ENCODE data around the gene TTC38.

The TTC38 gene

DNA sequence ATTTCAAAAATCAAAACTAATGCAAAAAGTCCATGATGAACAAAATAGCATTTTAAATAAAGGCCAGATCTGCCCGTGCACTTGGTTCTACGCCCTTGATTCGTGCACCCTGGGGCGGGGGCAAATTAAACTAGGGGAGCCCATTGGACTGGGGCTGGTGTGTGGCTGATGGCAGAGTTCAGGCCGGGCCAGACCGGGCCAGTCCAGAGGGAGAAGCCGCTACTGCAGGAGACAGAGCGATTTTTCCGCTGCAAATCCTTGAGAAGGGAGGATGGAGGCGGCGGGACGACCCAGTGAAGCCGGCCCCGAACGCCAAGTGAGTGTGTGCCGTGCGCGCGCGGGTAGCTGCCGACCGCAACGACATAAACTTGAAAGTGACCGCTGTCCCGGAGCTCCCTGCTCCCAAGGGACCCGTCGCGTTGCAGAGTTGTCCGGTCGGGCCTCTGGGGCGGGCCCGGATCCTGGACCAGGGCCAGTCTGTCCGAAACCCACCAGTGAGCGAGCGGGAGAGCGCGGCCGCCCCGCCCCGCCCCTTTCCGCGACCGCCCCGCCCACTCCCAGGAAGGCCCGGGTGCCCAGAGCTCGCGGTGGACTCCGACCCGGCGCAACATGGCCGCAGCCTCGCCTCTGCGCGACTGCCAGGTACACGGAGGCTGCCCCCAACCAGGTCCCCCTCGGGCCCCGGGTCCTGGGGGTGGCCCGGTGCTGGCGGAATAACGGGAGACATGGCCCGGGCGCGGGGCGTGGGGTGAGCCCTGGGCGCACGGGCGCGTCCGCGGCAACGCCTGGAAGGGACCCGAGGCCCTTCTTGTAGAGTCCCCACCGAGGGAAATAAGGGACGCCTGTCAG lies at the start of gene TTC38:
TSS of gene TTC38 (plus strand) at position 578 of the 849 bp plus-strand sequence. CDS start at position 610, 32 bp downstream.
- H3K27ac ChIP-seq (ENCODE audit: low read depth in 2 of 2, low read length in 2 of 2) = peak within 1 kb of the TSS; percentile 89 to 93
- H3K9me3 ChIP-seq (ENCODE audit: control insufficient read depth in 2 of 2, low read length in 2 of 2) = no peaks in the 10 kb centered on the region
- H3K9ac ChIP-seq (ENCODE audit: low read depth in 1 of 2, low read length in 2 of 2) = peak within 1 kb of the TSS; percentile 84 to 92
- H3K36me3 ChIP-seq (ENCODE audit: control insufficient read depth in 2 of 2, insufficient read depth in 2 of 2, low read length in 2 of 2) = peaks cover 5 to 12% of the 10 kb centered on the region in 2 donors
- peaks cover 17 to 39% of the 10 kb centered on the region in 2 donors for H3K4me1 ChIP-seq (ENCODE audit: control insufficient read depth in 2 of 2, insufficient read depth in 2 of 2, low read length in 2 of 2)
- peak within 1 kb of the TSS; percentile 93 to 97 for H3K4me3 ChIP-seq (ENCODE audit: low read length in 2 of 2)
- no peaks in the 10 kb centered on the region for H3K27me3 ChIP-seq (ENCODE audit: control insufficient read depth in 2 of 2, insufficient read depth in 2 of 2, low read length in 2 of 2)

DNA sequence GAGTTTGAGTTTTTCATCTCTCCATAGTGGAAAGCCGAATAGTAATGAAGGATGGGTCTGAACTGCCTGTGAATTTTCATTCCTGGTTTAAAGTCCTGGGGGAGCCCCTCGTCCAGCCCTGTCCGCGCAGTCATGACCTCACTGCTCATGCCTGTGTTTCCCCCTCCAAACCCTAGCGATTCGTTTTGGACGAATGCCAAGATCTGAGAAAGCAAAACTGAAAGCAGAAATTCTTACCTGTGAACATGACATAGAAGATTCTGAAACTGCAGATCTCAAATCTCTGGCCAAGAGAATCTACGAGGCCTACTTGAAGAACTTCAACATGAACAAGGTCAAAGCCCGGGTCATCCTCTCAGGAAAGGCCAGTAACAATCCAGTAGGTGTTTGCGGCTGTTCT lies 48.2 kb upstream of the TTC38 start:
- Histone ChIP-seq H3K9me3 (ENCODE audit: control insufficient read depth in 2 of 2, low read length in 2 of 2) (no peaks in the 10 kb centered on the region), H3K4me1 (ENCODE audit: control insufficient read depth in 2 of 2, insufficient read depth in 2 of 2, low read length in 2 of 2) (no peaks in the 10 kb centered on the region), H3K4me3 (ENCODE audit: low read length in 2 of 2) (no peak overlapping the region), H3K36me3 (ENCODE audit: control insufficient read depth in 2 of 2, insufficient read depth in 2 of 2, low read length in 2 of 2) (peaks cover 36 to 66% of the 10 kb centered on the region in 2 donors), H3K9ac (ENCODE audit: low read depth in 1 of 2, low read length in 2 of 2) (no peak overlapping the region), H3K27ac (ENCODE audit: low read depth in 2 of 2, low read length in 2 of 2) (no peak overlapping the region), H3K27me3 (ENCODE audit: control insufficient read depth in 2 of 2, insufficient read depth in 2 of 2, low read length in 2 of 2) (no peaks in the 10 kb centered on the region)

- Histone ChIP-seq H3K4me3 (ENCODE audit: low read length in 2 of 2) (no peak overlapping the region), H3K4me1 (ENCODE audit: control insufficient read depth in 2 of 2, insufficient read depth in 2 of 2, low read length in 2 of 2) (no peaks in the 10 kb centered on the region), H3K9me3 (ENCODE audit: control insufficient read depth in 2 of 2, low read length in 2 of 2) (no peaks in the 10 kb centered on the region), H3K27ac (ENCODE audit: low read depth in 2 of 2, low read length in 2 of 2) (no peak overlapping the region), H3K36me3 (ENCODE audit: control insufficient read depth in 2 of 2, insufficient read depth in 2 of 2, low read length in 2 of 2) (peaks cover 35 to 64% of the 10 kb centered on the region in 2 donors), H3K9ac (ENCODE audit: low read depth in 1 of 2, low read length in 2 of 2) (no peak overlapping the region), H3K27me3 (ENCODE audit: control insufficient read depth in 2 of 2, insufficient read depth in 2 of 2, low read length in 2 of 2) (no peaks in the 10 kb centered on the region)
Observed at GRCh38 chr22:46220921-46221320, 46.9 kb upstream of the TTC38 start.

DNA sequence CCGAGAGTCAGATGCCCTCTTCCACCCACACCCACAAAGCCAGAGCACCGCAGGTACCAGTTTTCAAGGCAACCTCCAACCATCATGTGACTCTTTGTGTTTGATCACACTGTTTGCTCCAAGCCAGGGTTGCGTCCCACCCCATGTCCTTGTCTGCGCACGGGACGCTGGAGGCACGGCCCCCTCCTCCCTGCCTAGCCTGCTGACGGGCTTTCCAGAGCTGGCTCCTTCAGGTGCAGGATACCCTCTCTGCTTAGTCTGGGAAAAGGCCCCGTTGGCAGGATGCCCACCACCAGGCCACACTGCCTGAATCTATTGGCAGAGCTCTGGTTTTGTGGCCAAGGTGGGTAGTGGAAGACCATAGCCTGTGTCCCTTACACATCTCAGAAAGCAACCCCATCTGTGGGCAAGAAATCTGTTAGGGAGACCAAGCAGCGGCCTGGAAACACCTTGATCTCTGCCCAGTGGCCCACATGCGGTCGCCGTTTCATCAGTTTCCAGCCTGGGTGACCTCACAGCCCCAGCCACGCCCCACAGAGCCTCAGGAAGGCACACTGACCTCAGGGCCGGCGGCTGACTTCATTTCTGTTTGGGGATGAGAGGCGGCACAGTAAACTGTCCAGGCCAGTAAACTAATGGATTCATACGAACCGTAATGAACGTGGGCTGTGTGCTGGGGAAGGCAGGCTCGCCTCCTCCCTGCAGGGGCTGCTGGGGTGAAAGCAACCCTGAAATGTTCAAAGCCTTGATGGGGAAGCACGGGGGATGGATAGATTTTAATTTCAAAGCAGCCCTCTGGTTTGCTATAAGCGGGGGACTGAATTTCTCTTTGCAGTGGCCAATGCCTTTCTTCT lies 43.5 kb upstream of the TTC38 start:
- no peak overlapping the region for H3K4me3 ChIP-seq (ENCODE audit: low read length in 2 of 2)
- H3K9me3 ChIP-seq (ENCODE audit: control insufficient read depth in 2 of 2, low read length in 2 of 2) = no peaks in the 10 kb centered on the region
- H3K27me3 ChIP-seq (ENCODE audit: control insufficient read depth in 2 of 2, insufficient read depth in 2 of 2, low read length in 2 of 2) = no peaks in the 10 kb centered on the region
- no peaks in the 10 kb centered on the region for H3K4me1 ChIP-seq (ENCODE audit: control insufficient read depth in 2 of 2, insufficient read depth in 2 of 2, low read length in 2 of 2)
- H3K27ac ChIP-seq (ENCODE audit: low read depth in 2 of 2, low read length in 2 of 2) = no peak overlapping the region
- no peak overlapping the region for H3K9ac ChIP-seq (ENCODE audit: low read depth in 1 of 2, low read length in 2 of 2)
- H3K36me3 ChIP-seq (ENCODE audit: control insufficient read depth in 2 of 2, insufficient read depth in 2 of 2, low read length in 2 of 2) = peaks cover 18 to 49% of the 10 kb centered on the region in 2 donors

GRCh38 chr22:46224898-46225290 lies 42.9 kb upstream of the TTC38 start:
- Histone ChIP-seq H3K4me3 (ENCODE audit: low read length in 2 of 2) (no peak overlapping the region), H3K4me1 (ENCODE audit: control insufficient read depth in 2 of 2, insufficient read depth in 2 of 2, low read length in 2 of 2) (no peaks in the 10 kb centered on the region), H3K27ac (ENCODE audit: low read depth in 2 of 2, low read length in 2 of 2) (no peak overlapping the region), H3K27me3 (ENCODE audit: control insufficient read depth in 2 of 2, insufficient read depth in 2 of 2, low read length in 2 of 2) (no peaks in the 10 kb centered on the region), H3K36me3 (ENCODE audit: control insufficient read depth in 2 of 2, insufficient read depth in 2 of 2, low read length in 2 of 2) (peaks cover 12 to 45% of the 10 kb centered on the region in 2 donors), H3K9me3 (ENCODE audit: control insufficient read depth in 2 of 2, low read length in 2 of 2) (no peaks in the 10 kb centered on the region), H3K9ac (ENCODE audit: low read depth in 1 of 2, low read length in 2 of 2) (no peak overlapping the region)

- no peaks in the 10 kb centered on the region for H3K9me3 ChIP-seq (ENCODE audit: control insufficient read depth in 2 of 2, low read length in 2 of 2)
- no peaks in the 10 kb centered on the region for H3K4me1 ChIP-seq (ENCODE audit: control insufficient read depth in 2 of 2, insufficient read depth in 2 of 2, low read length in 2 of 2)
- H3K27ac ChIP-seq (ENCODE audit: low read depth in 2 of 2, low read length in 2 of 2) = no peak overlapping the region
- no peaks in the 10 kb centered on the region for H3K27me3 ChIP-seq (ENCODE audit: control insufficient read depth in 2 of 2, insufficient read depth in 2 of 2, low read length in 2 of 2)
- H3K4me3 ChIP-seq (ENCODE audit: low read length in 2 of 2) = no peak overlapping the region
- H3K9ac ChIP-seq (ENCODE audit: low read depth in 1 of 2, low read length in 2 of 2) = no peak overlapping the region
- peaks cover 12 to 39% of the 10 kb centered on the region in 2 donors for H3K36me3 ChIP-seq (ENCODE audit: control insufficient read depth in 2 of 2, insufficient read depth in 2 of 2, low read length in 2 of 2)
Observed at GRCh38 chr22:46225631-46226030, 42.2 kb upstream of the TTC38 start.

- no peaks in the 10 kb centered on the region for H3K27me3 ChIP-seq (ENCODE audit: control insufficient read depth in 2 of 2, insufficient read depth in 2 of 2, low read length in 2 of 2)
Observed at GRCh38 chr22:46226577-46226976, 41.2 kb upstream of the TTC38 start.

GRCh38 chr22:46229701-46230100 lies 38.1 kb upstream of the TTC38 start:
- no peaks in the 10 kb centered on the region for H3K9me3 ChIP-seq (ENCODE audit: control insufficient read depth in 2 of 2, low read length in 2 of 2)
- H3K27ac ChIP-seq (ENCODE audit: low read depth in 2 of 2, low read length in 2 of 2) = no peak overlapping the region
- H3K36me3 ChIP-seq (ENCODE audit: control insufficient read depth in 2 of 2, insufficient read depth in 2 of 2, low read length in 2 of 2) = peaks cover 27 to 30% of the 10 kb centered on the region in 2 donors
- H3K9ac ChIP-seq (ENCODE audit: low read depth in 1 of 2, low read length in 2 of 2) = no peak overlapping the region
- no peaks in the 10 kb centered on the region for H3K27me3 ChIP-seq (ENCODE audit: control insufficient read depth in 2 of 2, insufficient read depth in 2 of 2, low read length in 2 of 2)
- no peak overlapping the region for H3K4me3 ChIP-seq (ENCODE audit: low read length in 2 of 2)
- no peaks in the 10 kb centered on the region for H3K4me1 ChIP-seq (ENCODE audit: control insufficient read depth in 2 of 2, insufficient read depth in 2 of 2, low read length in 2 of 2)

More at GRCh38 chr22:46226577-46226976, 41.2 kb upstream of the TTC38 start:
- peaks cover 15 to 36% of the 10 kb centered on the region in 2 donors for H3K36me3 ChIP-seq (ENCODE audit: control insufficient read depth in 2 of 2, insufficient read depth in 2 of 2, low read length in 2 of 2)
- no peaks in the 10 kb centered on the region for H3K9me3 ChIP-seq (ENCODE audit: control insufficient read depth in 2 of 2, low read length in 2 of 2)
- H3K27ac ChIP-seq (ENCODE audit: low read depth in 2 of 2, low read length in 2 of 2) = no peak overlapping the region
- H3K9ac ChIP-seq (ENCODE audit: low read depth in 1 of 2, low read length in 2 of 2) = no peak overlapping the region
- H3K4me1 ChIP-seq (ENCODE audit: control insufficient read depth in 2 of 2, insufficient read depth in 2 of 2, low read length in 2 of 2) = no peaks in the 10 kb centered on the region
- H3K4me3 ChIP-seq (ENCODE audit: low read length in 2 of 2) = no peak overlapping the region

- Histone ChIP-seq H3K36me3 (ENCODE audit: control insufficient read depth in 2 of 2, insufficient read depth in 2 of 2, low read length in 2 of 2) (peaks cover 31 to 32% of the 10 kb centered on the region in 2 donors), H3K9ac (ENCODE audit: low read depth in 1 of 2, low read length in 2 of 2) (no peak overlapping the region), H3K27ac (ENCODE audit: low read depth in 2 of 2, low read length in 2 of 2) (no peak overlapping the region), H3K4me3 (ENCODE audit: low read length in 2 of 2) (no peak overlapping the region), H3K9me3 (ENCODE audit: control insufficient read depth in 2 of 2, low read length in 2 of 2) (no peaks in the 10 kb centered on the region), H3K4me1 (ENCODE audit: control insufficient read depth in 2 of 2, insufficient read depth in 2 of 2, low read length in 2 of 2) (no peaks in the 10 kb centered on the region), H3K27me3 (ENCODE audit: control insufficient read depth in 2 of 2, insufficient read depth in 2 of 2, low read length in 2 of 2) (no peaks in the 10 kb centered on the region)
Observed at GRCh38 chr22:46230262-46230901, 37.4 kb upstream of the TTC38 start.

Measured in mucosa of rectum (tissue), 2 donors.